HG02938 (cell line): Measurements from ENCODE around the gene FKBP7.
"Not testable (repeated sequence)": the region's sequence is repeated elsewhere in the genome, so short reads cannot be mapped to it uniquely, and the experiment has no call there.

Experiments used
- ATAC-seq: cut with Tn5 transposase; IDR thresholded peaks from one replicate; pipeline ENCODE4 v1.9.1; 2021; ENCODE audit warnings: mild to moderate bottlenecking, moderate library complexity; ENCODE audit not compliant: unreplicated experiment

Gene FKBP7

DNA sequence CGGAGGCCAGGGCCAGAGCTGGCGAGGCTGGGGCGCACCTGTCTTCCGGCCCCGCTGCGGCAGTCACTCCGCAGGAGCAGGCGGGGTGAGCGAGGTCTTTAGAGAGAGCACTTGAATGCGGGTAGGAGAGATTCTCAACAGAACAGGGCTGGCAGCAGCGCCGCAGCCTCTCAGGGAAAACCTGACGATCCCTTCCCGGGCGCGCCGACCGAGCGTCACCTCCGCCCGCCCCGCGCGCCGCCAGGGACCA, 28.0 kb downstream of the FKBP7 start:
- ATAC-seq, result peak; percentile 47

- peak; percentile 18 for ATAC-seq
Observed at GRCh38 chr2:178449700-178450523, 28.5 kb downstream of the FKBP7 start.

DNA sequence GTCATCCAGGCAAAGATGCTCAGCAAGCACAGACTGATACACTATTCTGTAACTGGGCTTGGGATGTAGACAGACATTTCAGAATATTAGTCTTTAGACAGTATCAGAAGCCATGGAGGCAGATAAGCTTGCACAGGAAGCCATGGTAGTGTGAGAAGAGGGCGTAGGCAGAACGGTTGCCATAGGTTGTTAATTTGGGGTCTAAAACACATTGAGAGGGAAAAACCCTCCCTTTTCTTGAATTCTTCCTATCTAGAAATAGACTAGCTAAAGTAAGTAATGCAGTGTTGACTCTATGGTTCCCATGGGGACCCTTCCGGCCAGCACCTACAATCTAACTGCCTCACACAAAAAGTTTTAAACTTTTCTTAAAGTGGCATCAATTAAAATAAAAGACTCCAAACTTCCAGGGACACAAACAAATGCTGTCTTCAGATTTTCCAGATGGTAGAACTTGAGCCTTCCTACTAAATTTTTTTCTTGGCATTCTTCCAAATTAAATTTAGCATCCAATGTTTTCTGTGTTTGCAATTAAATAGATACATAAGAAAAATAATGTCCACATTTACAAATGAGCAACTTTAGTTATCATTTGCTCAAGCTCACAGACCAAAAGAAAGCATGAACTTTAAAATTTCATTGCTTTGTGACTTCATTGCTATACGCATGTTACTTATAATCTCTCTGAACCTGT, 29.3 kb downstream of the FKBP7 start:
- no peak for ATAC-seq

DNA sequence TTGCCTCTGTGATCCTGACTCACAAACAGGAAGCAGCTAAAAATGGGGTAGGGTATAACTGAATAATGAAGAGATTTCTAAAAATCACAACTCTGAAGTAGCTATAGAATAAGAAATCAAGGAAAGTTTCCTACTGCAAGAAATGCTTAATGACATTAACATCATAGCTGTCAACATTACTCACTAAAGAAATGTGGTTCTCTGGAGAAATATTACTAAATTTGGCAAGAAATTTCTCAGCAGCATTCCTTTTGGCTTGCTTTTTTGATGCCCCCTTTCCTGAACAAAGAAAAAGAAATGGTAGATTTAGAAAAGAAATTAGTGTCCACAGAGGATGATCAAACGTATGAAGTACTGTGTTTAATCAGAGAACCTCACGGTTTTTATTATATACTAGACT, 37.0 kb downstream of the FKBP7 start:
- ATAC-seq, result no peak

- ATAC-seq, result no peak
Observed at GRCh38 chr2:178436662-178437061, 41.7 kb downstream of the FKBP7 start.

- no peak for ATAC-seq
Observed at GRCh38 chr2:178429336-178429735, 49.1 kb downstream of the FKBP7 start.

DNA sequence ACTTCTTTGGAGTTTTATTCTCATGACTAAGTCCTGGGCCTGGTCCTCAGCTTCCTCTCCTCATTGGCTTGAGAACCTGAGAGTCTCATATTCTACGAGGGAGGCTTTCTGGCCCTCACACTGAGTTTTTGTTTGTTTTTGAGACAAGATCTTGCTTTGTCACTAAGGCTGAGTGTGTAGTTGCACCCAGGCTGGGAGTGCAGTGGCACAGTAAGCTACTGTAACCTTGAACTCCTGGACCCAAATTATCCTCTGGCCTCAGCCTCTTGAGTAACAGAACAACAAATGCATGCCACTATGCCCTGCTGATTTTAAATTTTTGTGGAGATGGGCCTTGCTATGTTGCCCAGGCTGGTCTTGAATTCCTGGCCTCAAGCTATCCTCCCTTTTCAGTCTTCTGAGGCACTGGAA, 50.0 kb downstream of the FKBP7 start:
- ATAC-seq, result no peak

- no peak for ATAC-seq
Observed at GRCh38 chr2:178427458-178427857, 50.9 kb downstream of the FKBP7 start.

- no peak for ATAC-seq
Observed at GRCh38 chr2:178426388-178426787, 52.0 kb downstream of the FKBP7 start.

GRCh38 chr2:178425255-178425827, 53.1 kb downstream of the FKBP7 start:
- no peak for ATAC-seq

- ATAC-seq, result not testable (repeated sequence)
Observed at GRCh38 chr2:178423746-178424145, 54.7 kb downstream of the FKBP7 start.

- ATAC-seq, result no peak
Observed at GRCh38 chr2:178422097-178422496, 56.3 kb downstream of the FKBP7 start.

DNA sequence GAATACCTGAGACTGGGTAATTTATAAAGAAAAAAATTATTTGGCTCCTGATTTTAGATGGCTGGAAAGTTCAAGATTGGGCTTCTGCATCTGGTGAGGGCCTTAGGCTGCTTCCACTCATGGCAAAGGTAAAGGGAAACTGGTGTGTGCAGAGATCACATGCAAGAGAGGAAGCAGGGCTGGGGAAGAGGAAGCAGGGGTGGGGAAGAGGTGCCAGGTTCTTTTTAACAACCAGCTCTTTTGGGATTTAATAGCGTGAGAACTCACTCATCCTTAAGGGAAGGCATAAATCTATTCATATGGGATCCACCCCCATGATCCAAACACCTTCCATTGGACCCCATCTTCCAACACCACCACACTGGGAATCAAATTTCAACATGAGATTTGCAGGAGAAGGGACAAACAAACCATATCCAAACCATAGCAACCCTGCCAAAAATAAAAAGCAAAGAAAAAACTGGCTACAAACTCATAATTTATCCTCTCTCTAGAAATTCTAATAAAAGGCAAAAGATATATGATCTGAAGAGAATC, 57.9 kb downstream of the FKBP7 start:
- ATAC-seq, result no peak

- no peak for ATAC-seq
Observed at GRCh38 chr2:178419123-178419522, 59.3 kb downstream of the FKBP7 start.

DNA sequence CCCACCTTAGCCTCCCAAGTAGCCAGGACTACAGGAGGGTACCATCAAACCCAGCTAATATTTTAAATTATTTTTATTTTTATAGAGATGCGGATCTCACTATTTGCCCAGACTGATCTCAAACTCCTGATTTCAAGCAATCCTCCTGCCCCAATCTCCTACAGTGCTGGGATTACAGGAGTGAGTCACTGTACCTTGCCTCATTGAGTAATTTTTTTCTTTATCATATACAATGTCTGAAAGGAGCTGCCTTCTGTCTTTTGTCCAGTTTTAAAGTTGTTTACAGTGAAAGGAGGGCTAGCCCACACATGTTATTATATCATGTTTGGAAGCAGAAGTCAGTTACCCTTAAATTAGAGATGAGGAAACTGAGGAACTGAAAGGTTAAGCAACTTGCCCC, 60.0 kb downstream of the FKBP7 start:
- no peak for ATAC-seq

DNA sequence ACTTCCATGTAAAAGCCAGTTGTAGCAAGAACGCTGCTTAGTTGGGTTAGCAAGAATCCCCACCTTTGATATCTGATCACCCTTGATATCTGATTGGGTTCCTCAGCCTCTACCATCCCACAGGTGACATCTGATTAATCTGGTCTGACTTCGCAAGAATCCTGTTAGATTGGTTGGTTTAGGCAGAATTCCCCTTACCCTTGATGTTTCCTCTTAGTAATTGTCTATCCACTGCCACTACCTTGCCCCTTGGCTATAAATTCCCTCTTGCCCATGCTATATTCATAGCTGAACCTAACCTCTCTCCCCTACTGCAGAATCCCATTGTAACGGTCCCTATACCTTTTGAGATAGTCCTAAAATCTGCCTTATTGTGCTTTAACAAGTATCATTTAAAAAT, 60.5 kb downstream of the FKBP7 start:
- no peak for ATAC-seq

DNA sequence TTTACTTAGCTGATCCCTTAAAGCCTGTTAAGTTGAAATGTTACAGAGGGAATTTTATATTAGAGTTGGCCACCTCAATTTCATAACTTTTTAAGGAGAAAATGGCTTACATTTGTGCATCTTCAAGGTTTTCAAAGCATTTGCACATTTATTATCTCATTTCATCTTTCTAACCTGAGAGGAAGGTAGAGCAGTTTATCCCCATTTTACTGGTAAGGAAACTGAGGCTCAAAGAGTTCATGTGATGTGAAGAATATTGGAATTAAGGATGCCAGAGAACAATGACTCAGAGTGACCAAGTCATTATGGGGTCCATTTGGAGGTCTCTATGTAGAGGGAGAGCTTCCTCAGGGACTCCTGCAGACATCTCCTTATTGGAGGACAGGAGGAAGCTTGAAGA, 62.4 kb downstream of the FKBP7 start:
- ATAC-seq, result no peak

GRCh38 chr2:178414266-178415247, 63.8 kb downstream of the FKBP7 start:
- ATAC-seq, result peak; percentile 77
